Right cardiac atrium (tissue), 5 donors: ENCODE results near the gene CLSTN3. TPM values are rescaled to one million over a fixed set of nuclear protein-coding genes. Genes with fewer than 3 reads are reported as not detected.

Source experiments
- ATAC-seq, 2 donors: fragments of 200-7000 bp; cut with Tn5 transposase; one replicate each; pipeline versions ENCODE4 v1.8.0 to v1.9.1; 2020; ENCODE audit warnings: moderate library complexity in 2 of 2, mild to moderate bottlenecking in 1 of 2
- DNase-seq, 3 donors: peaks; one replicate each; pipeline ENCODE4 v3.0.0-alpha.2; 2020
- H3K27ac ChIP-seq: one replicate; pipeline ENCODE4 v1.5.1; 2013; ENCODE audit warnings: mild to moderate bottlenecking, low read length, control low read depth, moderate library complexity
- H3K27me3 ChIP-seq: one replicate; pipeline ENCODE4 v1.6.1; 2013; ENCODE audit not compliant: control insufficient read depth, insufficient read depth
- H3K4me1 ChIP-seq: one replicate; pipeline ENCODE4 v1.6.1; 2013; ENCODE audit warnings: low read length; ENCODE audit not compliant: control insufficient read depth, insufficient read depth
- H3K4me3 ChIP-seq: one replicate; pipeline ENCODE4 v1.5.1; 2013; ENCODE audit warnings: low read length, control low read depth
- H3K9me3 ChIP-seq: one replicate; pipeline ENCODE4 v1.6.1; 2013; ENCODE audit warnings: low read length; ENCODE audit not compliant: control insufficient read depth
- WGBS: extraction: QIAGEN DNeasy Blood & Tissue Kit; methylation state at CpG from one replicate; pipeline ENCODE4 v1.1.7; 2013; 5-methylcytosine and 5-hydroxymethylcytosine counted together
- intact Hi-C, 4 donors: fragments of 100-400 bp; cut with DNase I; formaldehyde crosslinking; loops; one replicate each; pipeline versions ENCODE4 v1.11.0 to v1.14.0; 2022 to 2023
- polyA plus RNA-seq: library from polyadenylated mRNA; stranded (reverse); fragments of 200-250 nt; gene quantifications from one replicate; pipeline ENCODE4 v1.2.3, GENCODE V29; 2013
- total RNA-seq, 4 donors: library from RNA; stranded (reverse); fragmentation: NEBNext Ultra II Directional; extraction: Animal tissue kit (Norgen Biotek cat#: 25700); gene quantifications; one replicate each; pipeline ENCODE4 v1.2.1, GENCODE V29; 2021
- donor health status: healthy with polysubstance abuse.
- donor health status: DM: no; HTN: yes; CAD: no.
- donor health status: DM: no; HTN: no; CAD: no.
- donor health status: DM: no; HTN: yes; CAD: no; lungs with severe emphysema.
- donor health status: DM: yes; HTN: yes; CAD: no.

Gene CLSTN3
- total and polyA plus RNA-seq, 5 donors: 7.0 to 13.6 (median 10.8) TPM

GRCh38 chr12:7152818-7153217 lies 22.6 kb downstream of the CLSTN3 start:
- 72% methylated on average over 4 of the region's 4 CpGs for WGBS
- DNase-seq: no peak

DNA sequence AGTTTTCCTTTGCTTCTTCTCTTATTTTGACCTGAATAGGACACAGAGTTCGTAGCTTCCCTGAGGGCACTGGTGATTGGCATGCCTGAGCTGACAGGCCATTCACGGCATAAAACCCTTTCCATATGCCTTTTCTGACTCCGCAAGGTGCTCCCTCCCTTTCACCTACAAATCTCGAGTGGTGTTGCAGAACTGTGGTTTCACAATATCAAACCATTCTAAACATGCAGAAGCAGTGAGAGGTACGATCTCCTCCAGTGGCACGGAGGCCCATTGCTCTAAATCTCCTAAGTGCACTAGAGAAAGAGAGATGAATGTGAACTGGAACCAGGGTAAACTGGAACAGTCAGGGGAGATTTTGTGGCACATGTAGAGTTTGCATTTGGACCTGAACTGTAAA lies 23.9 kb downstream of the CLSTN3 start:
- DNase-seq: no peak
- intact Hi-C loops: no loop called here
- H3K4me1 ChIP-seq: no peaks in the 10 kb centered on the region
- no peaks in the 10 kb centered on the region for H3K9me3 ChIP-seq
- H3K27me3 ChIP-seq: no peaks in the 10 kb centered on the region
- H3K27ac ChIP-seq: no peak overlapping the region
- WGBS: 89% methylated on average over 6 of the region's 6 CpGs
- ATAC-seq: no peak
- H3K4me3 ChIP-seq: no peak overlapping the region

More at GRCh38 chr12:7152818-7153217, 22.6 kb downstream of the CLSTN3 start:
- no peak overlapping the region for H3K4me3 ChIP-seq
- no peak for ATAC-seq
- intact Hi-C loops: no loop called here
- H3K4me1 ChIP-seq: no peaks in the 10 kb centered on the region
- no peaks in the 10 kb centered on the region for H3K9me3 ChIP-seq
- no peak overlapping the region for H3K27ac ChIP-seq
- H3K27me3 ChIP-seq: no peaks in the 10 kb centered on the region

- DNase-seq (no peak), ATAC-seq (no peak)
- H3K27ac ChIP-seq: no peak overlapping the region
- no peak overlapping the region for H3K4me3 ChIP-seq
- no peaks in the 10 kb centered on the region for H3K27me3 ChIP-seq
- intact Hi-C loops: no loop called here
- H3K9me3 ChIP-seq: no peaks in the 10 kb centered on the region
- no peaks in the 10 kb centered on the region for H3K4me1 ChIP-seq
- WGBS: 81% methylated on average over 12 of the region's 12 CpGs
Measured at GRCh38 chr12:7154901-7155470, 24.8 kb downstream of the CLSTN3 start.

GRCh38 chr12:7155471-7156034 lies 25.4 kb downstream of the CLSTN3 start:
- no peak for DNase-seq
- 70% methylated on average over 8 of the region's 8 CpGs for WGBS
- peak in 1 of 2 donors; percentile 17 for ATAC-seq
- intact Hi-C loops: no loop called here
- Histone ChIP-seq H3K9me3 (no peaks in the 10 kb centered on the region), H3K27ac (no peak overlapping the region), H3K4me3 (no peak overlapping the region), H3K4me1 (no peaks in the 10 kb centered on the region), H3K27me3 (no peaks in the 10 kb centered on the region)

GRCh38 chr12:7156259-7157197 lies 26.4 kb downstream of the CLSTN3 start:
- H3K27ac ChIP-seq: no peak overlapping the region
- H3K27me3 ChIP-seq: no peaks in the 10 kb centered on the region
- no peak for ATAC-seq
- H3K4me1 ChIP-seq: no peaks in the 10 kb centered on the region
- no peak overlapping the region for H3K4me3 ChIP-seq
- DNase-seq: no peak
- no peaks in the 10 kb centered on the region for H3K9me3 ChIP-seq
- intact Hi-C loops: no loop called here
- 88% methylated on average over 24 of the region's 24 CpGs for WGBS

DNA sequence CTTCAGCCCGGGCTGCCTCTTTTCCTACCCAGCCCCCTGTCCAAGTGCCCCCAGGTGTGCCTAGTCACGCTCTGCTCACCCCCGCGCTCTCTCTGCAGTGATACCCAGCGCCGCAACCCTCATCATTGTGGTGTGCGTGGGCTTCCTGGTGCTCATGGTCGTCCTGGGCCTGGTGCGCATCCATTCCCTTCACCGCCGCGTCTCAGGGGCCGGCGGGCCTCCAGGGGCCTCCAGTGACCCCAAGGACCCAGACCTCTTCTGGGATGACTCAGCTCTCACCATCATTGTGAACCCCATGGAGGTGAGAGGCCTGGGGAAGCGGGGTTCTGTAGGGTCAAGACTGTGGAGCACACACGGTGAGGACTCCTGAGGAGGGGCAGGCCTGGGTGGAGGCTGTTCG lies 27.2 kb downstream of the CLSTN3 start:
- no peak for DNase-seq
- H3K4me3 ChIP-seq: no peak overlapping the region
- H3K27ac ChIP-seq: no peak overlapping the region
- intact Hi-C loops: no loop called here
- H3K27me3 ChIP-seq: no peaks in the 10 kb centered on the region
- 92% methylated on average over 17 of the region's 17 CpGs for WGBS
- ATAC-seq: no peak
- H3K4me1 ChIP-seq: no peaks in the 10 kb centered on the region
- no peaks in the 10 kb centered on the region for H3K9me3 ChIP-seq

GRCh38 chr12:7158781-7159609 lies 28.8 kb downstream of the CLSTN3 start:
- no peak overlapping the region for H3K4me3 ChIP-seq
- intact Hi-C loops: no loop called here
- peak in 1 of 2 donors; percentile 11 for ATAC-seq

DNA sequence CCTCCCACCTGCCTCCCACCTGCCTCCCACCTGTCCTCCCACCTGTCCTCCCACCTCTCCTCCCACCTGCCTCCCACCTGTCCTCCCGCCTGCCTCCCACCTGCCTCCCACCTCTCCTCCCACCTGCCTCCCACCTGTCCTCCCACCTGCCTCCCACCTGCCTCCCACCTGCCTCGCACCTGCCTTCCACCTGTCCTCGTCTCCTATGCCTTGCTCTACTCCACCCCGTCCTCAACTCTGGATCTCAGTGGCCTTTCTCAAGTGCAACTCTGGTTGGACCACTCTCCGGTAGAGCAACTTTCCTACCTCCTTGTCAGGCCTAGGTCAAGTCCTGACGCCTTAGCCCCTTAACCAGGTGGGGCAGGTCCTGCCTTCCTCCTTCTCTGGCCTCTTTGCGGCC lies 30.0 kb downstream of the CLSTN3 start:
- no peak overlapping the region for H3K4me3 ChIP-seq
- no peak for ATAC-seq
- no peaks in the 10 kb centered on the region for H3K9me3 ChIP-seq
- WGBS: 78% methylated on average over 7 of the region's 7 CpGs
- intact Hi-C loops: no loop called here
- no peak for DNase-seq
- H3K27me3 ChIP-seq: no peaks in the 10 kb centered on the region
- no peaks in the 10 kb centered on the region for H3K4me1 ChIP-seq
- no peak overlapping the region for H3K27ac ChIP-seq

More at GRCh38 chr12:7158781-7159609, 28.8 kb downstream of the CLSTN3 start:
- H3K4me1 ChIP-seq: no peaks in the 10 kb centered on the region
- no peak overlapping the region for H3K27ac ChIP-seq
- 73% methylated on average over 10 of the region's 10 CpGs for WGBS
- no peaks in the 10 kb centered on the region for H3K27me3 ChIP-seq
- no peaks in the 10 kb centered on the region for H3K9me3 ChIP-seq
- DNase-seq: peak in 2 of 3 donors; percentile 33 to 42

- no peak for DNase-seq
- Histone ChIP-seq H3K27me3 (no peaks in the 10 kb centered on the region), H3K4me3 (no peak overlapping the region), H3K4me1 (no peaks in the 10 kb centered on the region), H3K27ac (no peak overlapping the region), H3K9me3 (no peaks in the 10 kb centered on the region)
- ATAC-seq: no peak
- 84% methylated on average over 4 of the region's 4 CpGs for WGBS
- intact Hi-C loops: no loop called here
Measured at GRCh38 chr12:7161327-7161726, 31.2 kb downstream of the CLSTN3 start.

GRCh38 chr12:7161811-7162210 lies 31.6 kb downstream of the CLSTN3 start:
- DNase-seq: peak in 2 of 3 donors; percentile 42 to 65
- Histone ChIP-seq H3K27ac (no peak overlapping the region), H3K4me1 (no peaks in the 10 kb centered on the region), H3K4me3 (no peak overlapping the region), H3K9me3 (no peaks in the 10 kb centered on the region), H3K27me3 (no peaks in the 10 kb centered on the region)
- ATAC-seq: no peak
- intact Hi-C loops: no loop called here
- 85% methylated on average over 5 of the region's 5 CpGs for WGBS
